Hepatocyte (in vitro differentiated cells): ENCODE data around the gene ASB3.

Experiments
- CTCF ChIP-seq: fragments of 200-600 bp; sonication (generic); IDR thresholded peaks from 2 replicates; pipeline ENCODE4 v1.5.1; 2016; ENCODE audit warnings: antibody characterized with exemption, mild to moderate bottlenecking; ENCODE audit not compliant: poor library complexity
- EZH2phosphoT487 ChIP-seq: fragments of 200-600 bp; sonication (generic); IDR thresholded peaks from one replicate; pipeline ENCODE4 v1.6.1; 2018; ENCODE audit warnings: antibody characterized with exemption, mild to moderate bottlenecking, low read depth, moderate library complexity; ENCODE audit not compliant: unreplicated experiment, severe bottlenecking

GRCh38 chr2:53715568-53715967, 71.2 kb downstream of the ASB3 start:
- TF ChIP-seq CTCF (peak; percentile 51), EZH2phosphoT487 (no peak)
